ENCODE results near the gene NSMF. TPM values are rescaled to one million over a fixed set of nuclear protein-coding genes. Genes with fewer than 3 reads are reported as not detected.

NSMF gene
- total and polyA plus RNA-seq, 2 donors (not counting 1 experiment from before 2014, with no cell fraction given), result 28.7 to 59.4 TPM

DNA sequence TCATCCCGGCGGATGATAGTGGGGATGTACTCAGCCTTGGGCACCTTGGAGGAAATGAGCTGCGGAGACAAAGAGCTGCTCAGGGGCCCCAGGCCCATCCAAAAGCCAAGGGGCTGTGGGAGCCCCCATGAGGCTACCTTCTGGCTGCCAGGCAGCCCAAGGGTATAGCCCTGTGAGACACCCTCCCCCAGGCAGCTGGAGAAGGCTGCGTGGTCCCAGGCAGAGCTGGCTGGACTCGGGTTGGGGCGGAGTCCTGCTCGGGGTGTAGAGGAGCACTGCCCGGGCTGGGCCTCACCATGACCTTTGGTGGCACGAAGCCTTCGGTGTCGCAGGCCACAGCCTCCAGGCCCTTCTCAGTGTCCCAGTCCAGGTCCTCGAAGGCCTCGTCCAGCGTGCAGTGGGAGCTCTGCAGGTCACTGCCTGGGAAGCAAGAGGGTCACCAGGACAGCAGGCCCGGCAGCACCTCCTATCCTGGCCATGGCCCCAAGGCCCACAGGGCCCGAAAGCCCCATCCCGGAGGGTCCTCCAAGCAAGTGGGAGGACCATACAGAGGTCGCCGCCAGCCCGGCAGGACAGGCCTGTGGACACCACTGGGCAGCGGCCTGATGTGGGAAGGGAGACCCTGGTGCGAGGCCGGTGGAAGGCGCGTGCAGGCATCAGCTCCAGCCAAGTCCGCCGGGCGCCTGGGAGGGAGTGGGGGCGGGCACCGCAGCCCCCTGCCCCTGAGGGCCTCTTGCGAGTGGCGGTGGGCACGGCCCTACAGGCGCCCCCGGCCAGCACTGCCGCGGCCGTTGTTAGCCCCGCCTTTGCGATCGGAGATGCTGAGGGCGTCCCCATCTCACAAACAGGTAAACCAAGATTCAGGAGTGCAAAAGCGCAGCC is 6.1 kb downstream of the NSMF start:
- ATAC-seq (ENCODE audit: low read depth), result no peak
- H3K27ac ChIP-seq (ENCODE audit: low read length in 2 of 2), result no peak overlapping the region

More for the DNA sequence above, 6.1 kb downstream of the NSMF start:
- Histone ChIP-seq H3K27me3 (replicated peaks in 1 of 4; ENCODE audit: control extremely low read depth in 1 of 4, control insufficient read depth in 3 of 4, insufficient read depth in 4 of 4, low read length in 3 of 4) (no peaks in the 10 kb centered on the region), H3K9me3 (ENCODE audit: control extremely low read depth in 1 of 3, control insufficient read depth in 2 of 3, insufficient read depth in 1 of 3, low read length in 2 of 3) (peaks cover 0 to 6% (median 0%) of the 10 kb centered on the region in 3 donors), H3K36me3 (replicated peaks in 1 of 2; ENCODE audit: control extremely low read depth in 1 of 2, control insufficient read depth in 1 of 2, extremely low read depth in 1 of 2, insufficient read depth in 2 of 2, low read length in 1 of 2) (peaks cover 0 to 3% of the 10 kb centered on the region in 2 experiments), H3K4me2 (replicated peaks; ENCODE audit: low read depth, low read length, poor library complexity, severe bottlenecking) (peak overlapping the region; percentile 91), H3K9ac (ENCODE audit: low read length) (peak overlapping the region; percentile 49), H3K79me2 (ENCODE audit: control insufficient read depth, insufficient read depth, low read length) (no peaks in the 10 kb centered on the region), H2AFZ (ENCODE audit: insufficient read depth, low read depth, low read length, poor library complexity, severe bottlenecking) (no peak overlapping the region), H3K4me1 (ENCODE audit: control insufficient read depth in 2 of 2, insufficient read depth in 2 of 2, low read length in 2 of 2) (peaks cover 30 to 50% of the 10 kb centered on the region in 2 donors), H3K4me3 (ENCODE audit: control extremely low read depth in 1 of 5, extremely low read depth in 1 of 5, insufficient read depth in 1 of 5, low read depth in 2 of 5, low read length in 4 of 5) (peak overlapping the region in 4 of 5 experiments; percentile 11 to 51 (median 38)), H4K20me1 (ENCODE audit: control insufficient read depth, insufficient read depth, low read length, poor library complexity, severe bottlenecking) (peaks cover 9% of the 10 kb centered on the region)
- peaks cover 29% of the 10 kb centered on the region for H3K4me1 Mint-ChIP-seq
- no peaks in the 10 kb centered on the region for H3K27me3 Mint-ChIP-seq
- ChIA-PET POLR2A (interaction anchor here (0.5 to 0.6 kb wide), 3 partner anchors 60 to 897 kb away, joined by 5 to 8 read pairs (median 6); no protein-coding TSS in a partner anchor), CTCF (interaction anchor here (0.5 kb wide), 1 partner anchor 453 kb away, joined by 4 read pairs; no protein-coding TSS in a partner anchor)
- TF ChIP-seq EZH2 (IDR thresholded peaks at IDR 0.05; ENCODE audit: borderline replicate concordance, insufficient read depth, low read depth, low read length, poor library complexity, severe bottlenecking), result no peak
- TF ChIP-seq, protein P1, sequence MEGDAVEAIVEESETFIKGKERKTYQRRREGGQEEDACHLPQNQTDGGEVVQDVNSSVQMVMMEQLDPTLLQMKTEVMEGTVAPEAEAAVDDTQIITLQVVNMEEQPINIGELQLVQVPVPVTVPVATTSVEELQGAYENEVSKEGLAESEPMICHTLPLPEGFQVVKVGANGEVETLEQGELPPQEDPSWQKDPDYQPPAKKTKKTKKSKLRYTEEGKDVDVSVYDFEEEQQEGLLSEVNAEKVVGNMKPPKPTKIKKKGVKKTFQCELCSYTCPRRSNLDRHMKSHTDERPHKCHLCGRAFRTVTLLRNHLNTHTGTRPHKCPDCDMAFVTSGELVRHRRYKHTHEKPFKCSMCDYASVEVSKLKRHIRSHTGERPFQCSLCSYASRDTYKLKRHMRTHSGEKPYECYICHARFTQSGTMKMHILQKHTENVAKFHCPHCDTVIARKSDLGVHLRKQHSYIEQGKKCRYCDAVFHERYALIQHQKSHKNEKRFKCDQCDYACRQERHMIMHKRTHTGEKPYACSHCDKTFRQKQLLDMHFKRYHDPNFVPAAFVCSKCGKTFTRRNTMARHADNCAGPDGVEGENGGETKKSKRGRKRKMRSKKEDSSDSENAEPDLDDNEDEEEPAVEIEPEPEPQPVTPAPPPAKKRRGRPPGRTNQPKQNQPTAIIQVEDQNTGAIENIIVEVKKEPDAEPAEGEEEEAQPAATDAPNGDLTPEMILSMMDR (IDR thresholded peaks at IDR 0.05), result no peak
- no peaks in the 10 kb centered on the region for H3K9me3 Mint-ChIP-seq (ENCODE audit: insufficient read depth)
- peak; percentile 46 for DNase-seq
- H3K27ac Mint-ChIP-seq, result no peak overlapping the region
- peak overlapping the region; percentile 71 for H3K4me3 Mint-ChIP-seq
- WGBS (ENCODE audit: insufficient coverage), result 95% methylated on average over 35 of the region's 43 CpGs
- intact Hi-C loops (cut with micrococcal nuclease), result loop anchor here (10.0 kb wide), 1 partner anchor 658 kb away; the partner anchor contains the start of genes CCDC183 and TMEM141

All from B cell (primary cell).